AG09309 (cell line): Measurements from ENCODE around the gene PLEKHM3.

Experiments used
- DNase-seq: peaks from one replicate; pipeline ENCODE4 v3.0.0-alpha.2; 2010; ENCODE audit warnings: low read depth
- H3K4me3 ChIP-seq: 2 replicates; pipeline ENCODE4 v1.5.1; 2011; ENCODE audit warnings: mild to moderate bottlenecking, low read depth, low read length, moderate library complexity; ENCODE audit not compliant: control insufficient read depth
- TF ChIP-seq, protein P1 (sequence below): IDR thresholded peaks from 2 replicates; pipeline ENCODE4 v1.5.1; 2011; ENCODE audit warnings: mild to moderate bottlenecking, low read depth, low read length, inconsistent platforms; ENCODE audit not compliant: insufficient read depth, control insufficient read depth; ENCODE audit errors: missing control alignments

Gene PLEKHM3

DNA sequence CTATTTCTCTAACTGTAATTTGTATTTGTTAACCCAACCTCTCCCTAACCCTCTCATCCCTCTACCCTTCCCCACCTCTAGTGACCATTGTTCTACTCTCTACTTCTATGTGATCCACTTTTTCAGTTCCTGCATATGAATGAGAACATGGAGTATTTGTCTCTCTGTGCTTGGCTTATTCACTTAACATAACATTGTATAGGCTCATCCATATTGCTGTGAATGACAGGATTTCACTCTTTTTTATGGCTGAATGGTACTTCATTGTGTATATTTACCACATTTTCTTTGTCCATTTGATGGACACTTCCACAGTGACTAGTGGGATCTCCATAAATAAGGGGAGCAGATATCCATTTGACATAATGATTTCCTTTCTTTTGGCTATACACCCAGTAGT, 103.7 kb downstream of the PLEKHM3 start:
- DNase-seq = no peak
- no peak overlapping the region for H3K4me3 ChIP-seq
- TF ChIP-seq, protein P1, sequence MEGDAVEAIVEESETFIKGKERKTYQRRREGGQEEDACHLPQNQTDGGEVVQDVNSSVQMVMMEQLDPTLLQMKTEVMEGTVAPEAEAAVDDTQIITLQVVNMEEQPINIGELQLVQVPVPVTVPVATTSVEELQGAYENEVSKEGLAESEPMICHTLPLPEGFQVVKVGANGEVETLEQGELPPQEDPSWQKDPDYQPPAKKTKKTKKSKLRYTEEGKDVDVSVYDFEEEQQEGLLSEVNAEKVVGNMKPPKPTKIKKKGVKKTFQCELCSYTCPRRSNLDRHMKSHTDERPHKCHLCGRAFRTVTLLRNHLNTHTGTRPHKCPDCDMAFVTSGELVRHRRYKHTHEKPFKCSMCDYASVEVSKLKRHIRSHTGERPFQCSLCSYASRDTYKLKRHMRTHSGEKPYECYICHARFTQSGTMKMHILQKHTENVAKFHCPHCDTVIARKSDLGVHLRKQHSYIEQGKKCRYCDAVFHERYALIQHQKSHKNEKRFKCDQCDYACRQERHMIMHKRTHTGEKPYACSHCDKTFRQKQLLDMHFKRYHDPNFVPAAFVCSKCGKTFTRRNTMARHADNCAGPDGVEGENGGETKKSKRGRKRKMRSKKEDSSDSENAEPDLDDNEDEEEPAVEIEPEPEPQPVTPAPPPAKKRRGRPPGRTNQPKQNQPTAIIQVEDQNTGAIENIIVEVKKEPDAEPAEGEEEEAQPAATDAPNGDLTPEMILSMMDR = no peak

DNA sequence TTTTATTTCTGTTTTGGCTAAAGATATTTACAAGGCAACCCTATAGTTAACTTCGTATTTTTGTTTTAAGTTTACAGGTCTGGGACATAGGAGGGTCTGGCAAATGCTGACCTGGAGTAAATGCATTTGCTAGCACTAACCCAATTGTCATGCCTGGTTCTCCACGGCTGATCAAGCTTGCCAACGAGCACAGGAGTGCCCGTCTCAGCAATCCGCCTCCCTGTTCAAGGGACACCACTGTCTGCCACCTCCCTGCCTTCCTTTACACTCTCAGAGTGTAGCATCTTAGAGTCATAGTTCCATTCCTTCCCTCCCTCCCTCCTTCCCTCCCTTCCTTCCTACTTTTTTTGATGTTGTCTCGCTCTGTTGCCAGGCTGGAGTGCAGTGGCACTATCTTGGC, 104.6 kb downstream of the PLEKHM3 start:
- DNase-seq = no peak
- TF ChIP-seq, protein P1 = no peak
- no peak overlapping the region for H3K4me3 ChIP-seq

DNA sequence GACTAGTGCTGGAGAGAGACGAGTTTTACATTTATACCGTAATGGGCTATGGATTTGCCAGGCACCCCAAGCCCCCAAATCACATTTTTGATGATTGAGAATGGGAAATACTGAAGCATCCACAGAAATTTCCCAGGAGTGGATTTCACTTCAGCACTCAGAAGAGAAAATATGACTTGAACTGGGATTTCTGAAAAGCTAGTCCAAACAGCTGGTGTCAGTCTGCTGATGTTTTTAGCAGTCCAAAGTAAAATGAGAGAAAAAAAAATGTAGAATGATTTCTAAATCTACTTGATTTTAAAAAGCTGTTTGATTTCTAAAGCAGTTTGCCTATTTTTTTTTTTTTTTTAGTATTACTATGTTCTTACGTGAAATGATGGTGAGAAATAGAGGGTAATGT, 105.0 kb downstream of the PLEKHM3 start:
- DNase-seq = no peak
- no peak overlapping the region for H3K4me3 ChIP-seq
- TF ChIP-seq, protein P1 = no peak

DNA sequence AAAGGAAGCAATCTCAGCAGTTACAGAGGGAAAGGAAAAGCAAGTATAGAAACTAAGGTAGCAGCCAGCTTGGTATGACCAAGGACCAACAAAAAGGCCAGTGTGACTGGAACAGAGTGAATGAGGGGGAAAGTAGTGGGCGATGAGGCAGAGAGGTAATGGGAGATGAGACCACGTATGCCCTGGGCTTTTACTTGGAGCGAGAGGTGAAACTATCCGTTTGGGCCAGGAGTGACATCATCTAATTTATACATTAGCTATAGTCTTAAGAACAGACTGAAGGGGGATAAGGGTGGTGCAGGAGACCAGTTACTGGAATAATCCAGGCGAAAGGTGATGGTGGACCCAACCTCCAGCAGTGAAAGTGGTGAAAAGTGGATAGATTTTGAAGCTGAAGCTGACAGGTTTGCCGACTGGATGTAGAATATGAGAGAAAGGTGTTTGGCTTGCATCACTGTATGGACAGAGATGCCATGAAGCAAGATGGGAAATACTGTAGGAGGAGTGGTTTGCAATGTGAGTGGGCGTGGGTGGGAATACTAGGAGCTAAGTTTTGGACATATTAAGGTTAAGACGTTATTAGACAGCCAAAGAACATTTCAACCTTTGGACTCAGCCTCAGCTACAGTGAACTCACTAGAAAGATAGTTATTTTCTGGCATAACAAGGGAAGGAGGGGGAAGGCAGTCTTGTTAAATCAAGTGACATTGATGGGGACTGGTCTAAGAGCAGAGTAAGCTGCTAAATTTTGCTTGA, 106.0 kb downstream of the PLEKHM3 start:
- TF ChIP-seq, protein P1 = no peak
- no peak overlapping the region for H3K4me3 ChIP-seq
- no peak for DNase-seq

DNA sequence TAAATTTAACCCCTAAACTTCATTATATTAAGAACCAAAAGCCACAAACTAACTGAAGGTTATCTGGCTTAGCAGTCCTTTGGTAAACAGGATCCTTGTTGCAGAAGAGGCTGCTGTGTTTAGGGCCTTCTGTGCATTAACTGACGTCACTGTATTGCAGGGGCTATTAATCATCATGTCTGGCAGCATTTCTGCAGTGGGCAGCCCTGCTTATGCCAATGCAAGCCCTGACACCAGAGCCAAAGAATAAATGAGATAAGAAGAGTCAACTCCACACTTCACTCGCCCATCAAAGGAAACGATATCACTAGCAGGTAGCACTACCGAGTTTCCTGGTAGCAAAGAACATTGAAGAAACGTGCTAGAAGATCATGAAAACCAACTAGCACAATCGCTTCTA, 110.6 kb downstream of the PLEKHM3 start:
- TF ChIP-seq, protein P1 = no peak
- H3K4me3 ChIP-seq = no peak overlapping the region
- DNase-seq = no peak

DNA sequence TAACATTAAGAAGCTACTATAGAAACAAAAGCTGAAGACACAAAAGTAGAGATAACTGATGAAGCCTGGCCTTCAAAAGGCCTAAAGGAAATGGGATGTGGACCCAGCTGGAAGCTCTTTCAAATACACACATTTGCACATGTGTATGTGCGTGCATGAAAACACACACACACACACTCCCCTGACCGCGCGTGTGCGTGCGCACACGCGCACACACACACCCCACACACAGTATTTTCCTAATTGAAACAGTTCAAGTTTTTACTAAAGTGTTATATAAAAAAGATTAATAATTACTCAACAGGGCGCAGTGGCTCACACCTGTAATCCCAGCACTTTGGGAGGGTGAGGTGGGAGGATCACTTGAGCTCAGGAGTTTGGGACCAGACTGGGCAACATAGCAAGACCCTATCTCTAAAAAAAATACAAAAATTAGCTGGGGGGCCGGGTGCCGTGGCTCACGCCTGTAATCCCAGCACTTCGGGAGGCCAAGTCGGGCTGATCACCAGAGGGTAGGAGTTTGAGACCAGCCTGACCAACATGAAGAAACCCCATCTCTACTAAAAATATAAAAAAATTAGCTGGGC, 111.5 kb downstream of the PLEKHM3 start:
- H3K4me3 ChIP-seq = no peak overlapping the region
- TF ChIP-seq, protein P1 = no peak
- no peak for DNase-seq

DNA sequence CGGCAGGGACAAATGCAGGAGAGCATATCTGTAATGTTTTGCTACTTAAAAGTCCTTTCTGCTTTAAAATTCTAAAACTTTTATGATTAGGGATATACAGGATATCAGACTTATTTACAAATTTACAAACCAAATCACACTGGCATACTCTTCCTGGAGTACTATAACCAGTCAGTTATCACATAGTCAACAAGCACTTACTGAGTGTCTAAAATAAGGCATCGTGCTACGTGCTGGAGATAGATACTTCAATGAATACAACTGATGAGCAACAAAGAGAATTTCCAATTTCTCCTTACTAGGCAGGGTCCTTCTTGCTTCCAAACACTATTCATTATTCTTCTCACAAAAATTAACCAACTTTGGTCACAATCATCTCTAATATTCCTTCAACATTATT, 113.5 kb downstream of the PLEKHM3 start:
- no peak for DNase-seq

More for the DNA sequence above, 113.5 kb downstream of the PLEKHM3 start:
- H3K4me3 ChIP-seq = no peak overlapping the region
- TF ChIP-seq, protein P1 = no peak
